ENCODE measurements around the gene PDCD1. TPM values are rescaled to one million over a fixed set of nuclear protein-coding genes. Genes with fewer than 3 reads are reported as not detected.

The PDCD1 gene
- total and polyA plus RNA-seq, 10 of the 15 experiments (the other 5 are each of a cell fraction or from before 2014, with no cell fraction given), result 0.62 to 6.4 (median 2.9) TPM; not detected in 2

Other genes with a start within 250 kb of the PDCD1 start
Only the 7 nearest of the 8 such genes appear.
- gene ATG4B, start 221.2 kb downstream of the PDCD1 start, total RNA-seq (2014; rRNA removed), result 59.6 and 76.2 TPM in 2 replicates
- gene ATG4B, start 221.2 kb downstream of the PDCD1 start, total RNA-seq (2014; rRNA removed; fragmentation: Illumina TruSeq; extraction: Trizol), result 29.2 and 36.7 TPM in 2 replicates
- 61.0 and 69.2 TPM in 2 replicates for gene ATG4B, start 221.2 kb downstream of the PDCD1 start, total RNA-seq (2021)
- 45.8 and 84.1 TPM in 2 replicates for gene ATG4B, start 221.2 kb downstream of the PDCD1 start, polyA plus RNA-seq (2011; rRNA removed)
- gene ATG4B, start 221.2 kb downstream of the PDCD1 start, polyA plus RNA-seq (2014; fragmentation: Illumina TruSeq; extraction: Trizol), result 35.9 and 60.7 TPM in 2 replicates
- 1 to 10 TPM; 5.8 to 9.3 TPM for gene ATG4B, start 221.2 kb downstream of the PDCD1 start, polyA plus RNA-seq (2014; fragmentation: Nextera tagmentation; extraction: Ambion mirVana)
- 70.7 and 75.3 TPM in 2 replicates for gene ATG4B, start 221.2 kb downstream of the PDCD1 start, polyA plus RNA-seq (2014; rRNA removed)
- gene ATG4B, start 221.2 kb downstream of the PDCD1 start, polyA plus RNA-seq (2016; fragmentation: Nextera tagmentation; extraction: Ambion mirVana), result 10 to 100 TPM; 73.2 to 76.1 TPM
- 75.7 and 80.5 TPM in 2 replicates for gene DTYMK, start 172.1 kb downstream of the PDCD1 start, total RNA-seq (2014; rRNA removed)
- gene DTYMK, start 172.1 kb downstream of the PDCD1 start, total RNA-seq (2014; rRNA removed; fragmentation: Illumina TruSeq; extraction: Trizol), result 40.7 and 43.5 TPM in 2 replicates
- gene DTYMK, start 172.1 kb downstream of the PDCD1 start, total RNA-seq (2021), result 80.5 and 82.4 TPM in 2 replicates
- 42.8 and 54.3 TPM in 2 replicates for gene DTYMK, start 172.1 kb downstream of the PDCD1 start, polyA plus RNA-seq (2011; rRNA removed)
- 13.1 and 33.4 TPM in 2 replicates for gene DTYMK, start 172.1 kb downstream of the PDCD1 start, polyA plus RNA-seq (2014; fragmentation: Illumina TruSeq; extraction: Trizol)
- 10 to 100 TPM in 1 of 2 experiments, 1 to 10 TPM in 1; 7.0 to 20.5 TPM for gene DTYMK, start 172.1 kb downstream of the PDCD1 start, polyA plus RNA-seq (2014; fragmentation: Nextera tagmentation; extraction: Ambion mirVana)
- gene DTYMK, start 172.1 kb downstream of the PDCD1 start, polyA plus RNA-seq (2014; rRNA removed), result 64.4 and 72.1 TPM in 2 replicates
- gene DTYMK, start 172.1 kb downstream of the PDCD1 start, polyA plus RNA-seq (2016; fragmentation: Nextera tagmentation; extraction: Ambion mirVana), result 100 to 1,000 TPM; 220 TPM
- gene ING5, start 156.9 kb downstream of the PDCD1 start, total RNA-seq (2014; rRNA removed), result 30.2 and 35.6 TPM in 2 replicates
- gene ING5, start 156.9 kb downstream of the PDCD1 start, total RNA-seq (2014; rRNA removed; fragmentation: Illumina TruSeq; extraction: Trizol), result 29.5 and 29.8 TPM in 2 replicates
- gene ING5, start 156.9 kb downstream of the PDCD1 start, total RNA-seq (2021), result 27.2 and 34.6 TPM in 2 replicates
- gene ING5, start 156.9 kb downstream of the PDCD1 start, polyA plus RNA-seq (2011; rRNA removed), result 31.4 and 34.9 TPM in 2 replicates
- gene ING5, start 156.9 kb downstream of the PDCD1 start, polyA plus RNA-seq (2014; fragmentation: Illumina TruSeq; extraction: Trizol), result 24.6 TPM in 2 replicates
- gene ING5, start 156.9 kb downstream of the PDCD1 start, polyA plus RNA-seq (2014; fragmentation: Nextera tagmentation; extraction: Ambion mirVana), result 10 to 100 TPM in 1 of 2 experiments, 1 to 10 TPM in 1; 10.0 to 13.2 TPM
- gene ING5, start 156.9 kb downstream of the PDCD1 start, polyA plus RNA-seq (2014; rRNA removed), result 46.1 and 60.1 TPM in 2 replicates
- 10 to 100 TPM; 16.9 to 19.3 TPM for gene ING5, start 156.9 kb downstream of the PDCD1 start, polyA plus RNA-seq (2016; fragmentation: Nextera tagmentation; extraction: Ambion mirVana)
- gene D2HGDH, start 124.3 kb downstream of the PDCD1 start, total RNA-seq (2014; rRNA removed), result 19.1 and 22.6 TPM in 2 replicates
- gene D2HGDH, start 124.3 kb downstream of the PDCD1 start, total RNA-seq (2014; rRNA removed; fragmentation: Illumina TruSeq; extraction: Trizol), result 6.3 and 8.2 TPM in 2 replicates
- gene D2HGDH, start 124.3 kb downstream of the PDCD1 start, total RNA-seq (2021), result 27.4 and 31.8 TPM in 2 replicates
- gene D2HGDH, start 124.3 kb downstream of the PDCD1 start, polyA plus RNA-seq (2011; rRNA removed), result 6.0 and 8.6 TPM in 2 replicates
- 1.7 and 5.2 TPM in 2 replicates for gene D2HGDH, start 124.3 kb downstream of the PDCD1 start, polyA plus RNA-seq (2014; fragmentation: Illumina TruSeq; extraction: Trizol)
- 1 to 10 TPM in 1 of 2 experiments, under 1 TPM in 1; 0.52 to 1.1 TPM for gene D2HGDH, start 124.3 kb downstream of the PDCD1 start, polyA plus RNA-seq (2014; fragmentation: Nextera tagmentation; extraction: Ambion mirVana)
- gene D2HGDH, start 124.3 kb downstream of the PDCD1 start, polyA plus RNA-seq (2014; rRNA removed), result 32.1 and 39.5 TPM in 2 replicates
- 10 to 100 TPM; 13.5 to 14.4 TPM for gene D2HGDH, start 124.3 kb downstream of the PDCD1 start, polyA plus RNA-seq (2016; fragmentation: Nextera tagmentation; extraction: Ambion mirVana)
- 0.11 TPM in 1 of 2 replicates, not detected in the other for gene GAL3ST2, start 82.1 kb downstream of the PDCD1 start, total RNA-seq (2014; rRNA removed)
- gene GAL3ST2, start 82.1 kb downstream of the PDCD1 start, total RNA-seq (2014; rRNA removed; fragmentation: Illumina TruSeq; extraction: Trizol), result not detected in 2 replicates
- gene GAL3ST2, start 82.1 kb downstream of the PDCD1 start, total RNA-seq (2021), result 0.36 and 0.48 TPM in 2 replicates
- gene GAL3ST2, start 82.1 kb downstream of the PDCD1 start, polyA plus RNA-seq (2011; rRNA removed), result not detected in 2 replicates
- not detected in 2 replicates for gene GAL3ST2, start 82.1 kb downstream of the PDCD1 start, polyA plus RNA-seq (2014; fragmentation: Illumina TruSeq; extraction: Trizol)
- gene GAL3ST2, start 82.1 kb downstream of the PDCD1 start, polyA plus RNA-seq (2014; fragmentation: Nextera tagmentation; extraction: Ambion mirVana), result not detected
- 0.19 TPM in 1 of 2 replicates, not detected in the other for gene GAL3ST2, start 82.1 kb downstream of the PDCD1 start, polyA plus RNA-seq (2014; rRNA removed)
- under 1 TPM in 1 of 2 experiments, not detected in 1; 0.09 TPM for gene GAL3ST2, start 82.1 kb downstream of the PDCD1 start, polyA plus RNA-seq (2016; fragmentation: Nextera tagmentation; extraction: Ambion mirVana)
- gene NEU4, start 49.7 kb downstream of the PDCD1 start, total RNA-seq (2014; rRNA removed), result 0.05 and 0.06 TPM in 2 replicates
- 0.05 TPM in 1 of 2 replicates, not detected in the other for gene NEU4, start 49.7 kb downstream of the PDCD1 start, total RNA-seq (2014; rRNA removed; fragmentation: Illumina TruSeq; extraction: Trizol)
- gene NEU4, start 49.7 kb downstream of the PDCD1 start, total RNA-seq (2021), result 0.28 and 0.98 TPM in 2 replicates
- gene NEU4, start 49.7 kb downstream of the PDCD1 start, polyA plus RNA-seq (2011; rRNA removed), result not detected in 2 replicates
- 0.01 TPM in 1 of 2 replicates, not detected in the other for gene NEU4, start 49.7 kb downstream of the PDCD1 start, polyA plus RNA-seq (2014; fragmentation: Illumina TruSeq; extraction: Trizol)
- not detected for gene NEU4, start 49.7 kb downstream of the PDCD1 start, polyA plus RNA-seq (2014; fragmentation: Nextera tagmentation; extraction: Ambion mirVana)
- gene NEU4, start 49.7 kb downstream of the PDCD1 start, polyA plus RNA-seq (2014; rRNA removed), result 0.08 and 0.14 TPM in 2 replicates
- under 1 TPM in 1 of 2 experiments, not detected in 1; 0.23 TPM for gene NEU4, start 49.7 kb downstream of the PDCD1 start, polyA plus RNA-seq (2016; fragmentation: Nextera tagmentation; extraction: Ambion mirVana)
- not detected in 2 replicates for gene RTP5, start 10.8 kb upstream of the PDCD1 start, total RNA-seq (2014; rRNA removed)
- not detected in 2 replicates for gene RTP5, start 10.8 kb upstream of the PDCD1 start, total RNA-seq (2014; rRNA removed; fragmentation: Illumina TruSeq; extraction: Trizol)
- gene RTP5, start 10.8 kb upstream of the PDCD1 start, total RNA-seq (2021), result not detected in 2 replicates
- not detected in 2 replicates for gene RTP5, start 10.8 kb upstream of the PDCD1 start, polyA plus RNA-seq (2011; rRNA removed)
- gene RTP5, start 10.8 kb upstream of the PDCD1 start, polyA plus RNA-seq (2014; fragmentation: Illumina TruSeq; extraction: Trizol), result not detected in 2 replicates
- gene RTP5, start 10.8 kb upstream of the PDCD1 start, polyA plus RNA-seq (2014; fragmentation: Nextera tagmentation; extraction: Ambion mirVana), result not detected
- 0.05 TPM in 1 of 2 replicates, not detected in the other for gene RTP5, start 10.8 kb upstream of the PDCD1 start, polyA plus RNA-seq (2014; rRNA removed)
- gene RTP5, start 10.8 kb upstream of the PDCD1 start, polyA plus RNA-seq (2016; fragmentation: Nextera tagmentation; extraction: Ambion mirVana), result not detected